RWPE1 (cell line): ENCODE data around the gene CARD9.

ENCODE experiments used
- CTCF ChIA-PET: fragments of 350-600 bp; sonication (Branson Sonifier 250); formaldehyde crosslinking; extraction: SDS; loops from one replicate; lab custom pipeline; 2021; lab: Yijun Ruan, JAX
- POLR2A ChIA-PET: fragments of 400-600 bp; formaldehyde crosslinking; extraction: SDS; loops from one replicate; lab custom pipeline; 2020; ENCODE audit warnings: antibody characterized with exemption; ENCODE audit not compliant: low non-redundant PET; lab: Yijun Ruan, JAX
- DNase-seq: peaks from one replicate; pipeline ENCODE4 v3.0.0; 2012; ENCODE audit warnings: low spot score
- H3K27ac ChIP-seq: fragments of 450-650 bp; 2 replicates; pipeline ENCODE4 v1.5.1; 2017
- CTCF ChIP-seq: fragments of 450-650 bp; conservative IDR thresholded peaks from 2 replicates; pipeline ENCODE4 v1.5.1; 2017; ENCODE audit warnings: low read depth, mild to moderate bottlenecking

Gene CARD9

GRCh38 chr9:136374183-136374575, 710 bp upstream of the CARD9 start:
- ChIA-PET CTCF (interaction anchor here (0.7 to 1.9 kb wide), 2 partner anchors 8 to 27 kb away, joined by 3 to 6 read pairs; no protein-coding TSS in a partner anchor), POLR2A (no interaction called here)
- H3K27ac ChIP-seq: no peak overlapping the region; the same call in 1 of the 2 replicates

GRCh38 chr9:136372561-136373299, 739 bp downstream of the CARD9 start:
- peak; percentile 31 for DNase-seq
- no peak for TF ChIP-seq CTCF
- CTCF ChIA-PET: interaction anchor here (0.6 to 2.0 kb wide), 4 partner anchors 8 to 289 kb away, joined by 3 to 13 read pairs (median 4); partner anchors contain the start of gene DNLZ
- peak overlapping the region; percentile 35 for H3K27ac ChIP-seq
- POLR2A ChIA-PET: interaction anchor here (1.2 kb wide), 1 partner anchor 9 kb away, joined by 5 read pairs; the partner anchor contains the start of gene DNLZ

More at GRCh38 chr9:136374183-136374575, 710 bp upstream of the CARD9 start:
- no peak for DNase-seq
- TF ChIP-seq CTCF: no peak

GRCh38 chr9:136372006-136372405, 1.5 kb downstream of the CARD9 start:
- TF ChIP-seq CTCF: no peak
- H3K27ac ChIP-seq: peak overlapping the region; percentile 35; the same call in 1 of the 2 replicates
- ChIA-PET POLR2A (interaction anchor here (1.2 kb wide), 1 partner anchor 8 kb away, joined by 5 read pairs; the partner anchor contains the start of gene DNLZ), CTCF (interaction anchor here (1.3 to 2.0 kb wide), 2 partner anchors 8 to 9 kb away, joined by 3 to 13 read pairs; partner anchors contain the start of gene DNLZ)
- no peak for DNase-seq

GRCh38 chr9:136371533-136371880, 2.0 kb downstream of the CARD9 start:
- no peak overlapping the region for H3K27ac ChIP-seq
- ChIA-PET CTCF (interaction anchor here (1.3 to 2.0 kb wide), 2 partner anchors 8 to 10 kb away, joined by 3 to 13 read pairs; partner anchors contain the start of gene DNLZ), POLR2A (no interaction called here)
- DNase-seq: no peak
- TF ChIP-seq CTCF: no peak

GRCh38 chr9:136370687-136371532, 2.6 kb downstream of the CARD9 start:
- TF ChIP-seq CTCF: no peak
- ChIA-PET CTCF (no interaction called here), POLR2A (no interaction called here)
- H3K27ac ChIP-seq: no peak overlapping the region
- no peak for DNase-seq

- no peak for DNase-seq
- ChIA-PET POLR2A (no interaction called here), CTCF (no interaction called here)
- no peak for TF ChIP-seq CTCF
- no peak overlapping the region for H3K27ac ChIP-seq
Observed at GRCh38 chr9:136370037-136370436, 3.4 kb downstream of the CARD9 start.
